ENCODE results near the gene TMEM120B.
"Not testable (repeated sequence)": the region's sequence is repeated elsewhere in the genome, so short reads cannot be mapped to it uniquely, and the experiment has no call there.

TMEM120B gene

DNA sequence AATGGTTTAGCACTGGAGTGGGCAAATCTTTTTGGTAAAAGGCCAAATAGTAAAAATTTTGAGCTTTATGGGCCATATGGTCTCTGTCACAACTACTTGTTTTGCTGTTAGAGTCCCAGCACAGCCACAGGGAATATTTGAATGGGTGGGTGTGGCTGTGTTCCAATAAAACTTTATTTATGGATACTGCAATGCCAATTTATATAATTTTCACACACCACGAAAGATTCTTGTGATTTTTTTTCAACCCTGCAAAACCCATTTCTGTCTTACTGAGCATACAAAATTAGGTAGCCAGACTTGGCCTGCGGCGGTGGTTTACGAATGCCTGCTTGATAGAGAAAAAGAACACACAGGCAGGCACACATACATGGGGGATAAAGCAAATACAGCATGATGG lies 28.3 kb downstream of the TMEM120B start:
- H3K4me3 Mint-ChIP-seq = no peak overlapping the region
- H3K4me1 Mint-ChIP-seq = peaks cover 2% of the 10 kb centered on the region
- DNase-seq (ENCODE audit: low spot score in 2 of 2) (no peak), ATAC-seq (ENCODE audit: low read depth) (no peak)
- H3K9me3 Mint-ChIP-seq = no peaks in the 10 kb centered on the region
- no peaks in the 10 kb centered on the region for H3K27me3 Mint-ChIP-seq
- peaks cover 4% of the 10 kb centered on the region for H3K36me3 Mint-ChIP-seq
- H3K27ac Mint-ChIP-seq = no peak overlapping the region

DNA sequence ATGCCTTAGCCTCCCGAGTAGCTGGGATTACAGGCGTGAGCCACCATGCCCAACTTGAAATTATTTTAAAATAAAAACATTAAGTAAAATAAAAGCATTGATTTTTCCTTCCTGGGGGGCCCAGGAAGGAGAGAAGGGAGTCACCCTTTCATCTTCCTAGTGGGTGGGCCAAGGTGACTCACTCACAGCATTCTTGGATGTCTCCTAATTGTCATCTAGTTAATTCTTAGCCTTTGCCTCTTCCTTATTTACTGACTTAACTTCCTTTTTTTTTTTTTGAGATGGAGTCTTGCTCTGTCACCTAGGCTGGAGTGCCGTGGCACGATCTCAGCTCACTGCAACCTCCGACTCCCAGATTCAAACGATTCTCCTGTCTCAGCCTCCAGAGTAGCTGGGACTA lies 29.2 kb downstream of the TMEM120B start:
- Mint-ChIP-seq H3K27me3 (no peaks in the 10 kb centered on the region), H3K27ac (no peak overlapping the region), H3K9me3 (no peaks in the 10 kb centered on the region), H3K4me3 (no peak overlapping the region), H3K4me1 (peaks cover 2% of the 10 kb centered on the region), H3K36me3 (peaks cover 4% of the 10 kb centered on the region)
- ATAC-seq (ENCODE audit: low read depth) = no peak
- no peak for DNase-seq (ENCODE audit: low spot score in 2 of 2)

DNA sequence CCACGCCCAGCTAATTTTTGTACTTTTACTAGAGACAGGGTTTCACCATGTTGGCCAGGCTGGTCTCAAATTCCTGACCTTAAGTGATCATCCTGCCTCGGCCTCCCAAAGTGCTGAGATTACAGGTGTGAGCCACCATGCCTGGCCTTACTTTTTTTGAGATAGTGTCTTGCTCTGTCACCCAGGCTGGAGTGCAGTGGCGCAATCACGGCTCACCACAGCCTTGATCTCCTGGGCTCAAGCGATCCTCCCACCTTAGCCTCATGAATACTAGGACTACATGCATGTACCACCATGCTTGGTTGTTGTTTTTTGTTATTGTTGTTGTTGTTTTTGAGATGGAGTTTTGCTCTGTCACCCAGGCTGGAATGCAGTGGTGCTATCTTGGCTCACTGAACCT lies 33.0 kb downstream of the TMEM120B start:
- not testable (repeated sequence) for H3K4me1 Mint-ChIP-seq; H3K9me3 Mint-ChIP-seq; H3K4me3 Mint-ChIP-seq; H3K27ac Mint-ChIP-seq; H3K27me3 Mint-ChIP-seq; H3K36me3 Mint-ChIP-seq; ATAC-seq (ENCODE audit: low read depth); DNase-seq (ENCODE audit: low spot score in 2 of 2)

DNA sequence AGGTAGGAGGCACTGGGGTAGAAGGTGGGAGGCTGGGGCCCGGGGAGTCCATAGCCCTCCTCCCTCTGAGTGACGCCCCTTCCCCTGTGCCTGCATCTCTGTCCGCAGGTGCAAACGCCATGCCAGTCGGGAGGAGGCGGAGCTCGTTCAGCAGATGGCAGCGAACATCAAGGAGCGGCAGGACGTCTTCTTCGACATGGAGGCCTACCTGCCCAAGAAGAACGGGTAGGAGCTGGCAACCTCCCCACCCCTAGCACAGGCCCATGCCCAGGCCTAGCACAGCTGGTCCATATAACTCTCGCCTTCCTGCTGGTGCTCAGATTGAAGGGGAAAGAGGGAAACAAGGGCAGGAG lies 35.6 kb downstream of the TMEM120B start:
- ATAC-seq (ENCODE audit: low read depth) (no peak), DNase-seq (ENCODE audit: low spot score in 2 of 2) (no peak)
- Mint-ChIP-seq H3K4me3 (no peak overlapping the region), H3K9me3 (no peaks in the 10 kb centered on the region), H3K27me3 (no peaks in the 10 kb centered on the region), H3K27ac (no peak overlapping the region), H3K4me1 (peaks cover 2% of the 10 kb centered on the region), H3K36me3 (peaks cover 3% of the 10 kb centered on the region)

DNA sequence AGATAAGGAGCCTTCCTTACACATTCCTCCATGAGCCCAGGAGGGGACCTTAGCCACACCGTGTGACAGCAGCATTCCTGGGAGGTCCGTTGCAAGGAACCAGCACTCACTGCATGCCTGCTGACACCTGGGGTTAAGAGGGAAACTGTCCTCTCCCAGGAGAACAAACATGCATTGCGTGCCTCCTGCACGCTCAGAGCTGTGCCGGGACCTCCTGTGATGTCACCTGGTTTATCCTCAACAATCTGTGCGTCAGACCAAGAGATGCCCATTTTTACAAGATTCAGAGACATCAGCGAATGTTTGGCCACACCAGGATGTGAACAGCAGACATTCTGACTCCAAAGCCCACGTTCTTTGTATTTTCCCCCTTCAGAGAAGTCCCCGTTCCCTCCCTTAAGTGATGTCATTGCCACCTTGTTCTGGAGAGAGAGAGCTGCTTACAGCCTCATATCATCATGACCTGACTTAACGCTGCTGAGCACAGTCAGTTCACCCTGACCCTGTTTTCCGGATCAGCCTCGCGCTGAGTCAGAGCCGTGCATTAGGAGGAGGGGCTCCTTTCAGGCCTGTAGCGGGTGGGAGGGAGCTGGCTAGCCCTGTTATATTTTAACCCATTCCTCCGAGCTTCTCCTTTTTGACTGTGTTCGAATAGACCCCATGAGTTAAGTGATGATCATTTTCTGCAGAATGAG lies 36.2 kb downstream of the TMEM120B start:
- Mint-ChIP-seq H3K36me3 (peaks cover 3% of the 10 kb centered on the region), H3K4me3 (no peak overlapping the region), H3K27me3 (no peaks in the 10 kb centered on the region), H3K27ac (peak overlapping the region; percentile 12), H3K4me1 (peaks cover 2% of the 10 kb centered on the region), H3K9me3 (no peaks in the 10 kb centered on the region)
- DNase-seq (ENCODE audit: low spot score in 2 of 2) (no peak), ATAC-seq (ENCODE audit: low read depth) (peak; percentile 45)

DNA sequence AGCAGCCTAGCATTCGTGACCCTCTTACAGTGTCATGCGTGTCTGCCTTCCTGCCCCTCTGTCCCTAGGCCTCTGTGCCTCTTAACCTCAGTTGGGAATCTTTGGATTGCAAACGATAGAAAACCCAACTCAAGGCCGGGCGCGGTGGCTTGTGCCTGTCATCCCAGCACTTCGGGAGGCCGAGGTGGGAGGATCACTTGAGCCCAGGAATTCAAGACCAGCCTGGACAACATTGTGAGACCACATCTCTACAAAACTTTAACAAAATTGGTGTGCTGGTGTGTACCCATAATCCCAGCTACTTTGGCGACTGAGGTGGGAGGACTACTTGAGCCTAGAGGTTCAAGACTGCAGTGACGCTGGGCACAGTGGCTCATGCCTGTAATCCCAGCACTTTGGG lies 36.7 kb downstream of the TMEM120B start:
- H3K27ac Mint-ChIP-seq = peak overlapping the region; percentile 12
- H3K36me3 Mint-ChIP-seq = peaks cover 3% of the 10 kb centered on the region
- no peaks in the 10 kb centered on the region for H3K27me3 Mint-ChIP-seq
- DNase-seq (ENCODE audit: low spot score in 2 of 2) (no peak), ATAC-seq (ENCODE audit: low read depth) (no peak)
- H3K9me3 Mint-ChIP-seq = no peaks in the 10 kb centered on the region
- peaks cover 2% of the 10 kb centered on the region for H3K4me1 Mint-ChIP-seq
- no peak overlapping the region for H3K4me3 Mint-ChIP-seq

DNA sequence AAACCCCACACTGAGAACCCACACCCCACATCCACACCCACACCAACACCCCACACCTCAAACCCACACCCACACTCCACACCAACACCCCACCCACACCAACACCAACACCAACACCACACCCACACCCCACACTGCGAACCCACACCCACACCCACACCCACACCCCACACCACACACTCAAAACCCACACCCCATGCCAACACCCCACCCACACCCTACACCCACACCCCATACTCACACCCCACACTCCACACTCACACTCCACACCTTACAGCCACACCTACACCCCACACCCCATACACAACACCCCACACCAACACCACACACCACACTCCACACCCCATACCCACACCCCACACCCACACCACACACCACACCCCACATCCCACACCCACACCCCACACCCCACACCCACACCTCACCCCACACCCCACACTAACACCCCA lies 38.0 kb downstream of the TMEM120B start:
- no peak for ATAC-seq (ENCODE audit: low read depth)
- Mint-ChIP-seq H3K9me3 (no peaks in the 10 kb centered on the region), H3K36me3 (peaks cover 3% of the 10 kb centered on the region), H3K27me3 (no peaks in the 10 kb centered on the region), H3K4me3 (no peak overlapping the region), H3K27ac (no peak overlapping the region), H3K4me1 (peaks cover 2% of the 10 kb centered on the region)
- no peak for DNase-seq (ENCODE audit: low spot score in 2 of 2)

DNA sequence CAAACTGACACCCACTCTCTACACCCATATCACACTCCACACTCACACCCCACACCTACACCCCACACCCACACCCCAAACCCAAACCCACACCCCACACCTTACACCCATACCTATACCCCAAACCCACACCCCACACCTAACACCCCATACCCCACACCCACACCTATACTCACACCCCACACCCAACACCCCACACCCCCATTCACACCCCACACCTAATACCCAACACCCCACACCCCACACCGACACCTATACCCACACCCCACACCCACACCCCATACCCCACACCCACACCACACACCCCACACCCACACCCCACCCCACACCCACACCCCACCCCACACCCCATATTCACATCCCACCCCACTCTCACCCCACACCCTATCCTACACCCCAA lies 38.5 kb downstream of the TMEM120B start:
- no peak for DNase-seq (ENCODE audit: low spot score in 2 of 2)
- H3K9me3 Mint-ChIP-seq = no peaks in the 10 kb centered on the region
- H3K4me3 Mint-ChIP-seq = no peak overlapping the region
- no peaks in the 10 kb centered on the region for H3K27me3 Mint-ChIP-seq
- peaks cover 3% of the 10 kb centered on the region for H3K36me3 Mint-ChIP-seq
- H3K4me1 Mint-ChIP-seq = peaks cover 2% of the 10 kb centered on the region
- H3K27ac Mint-ChIP-seq = no peak overlapping the region
- ATAC-seq (ENCODE audit: low read depth) = no peak

DNA sequence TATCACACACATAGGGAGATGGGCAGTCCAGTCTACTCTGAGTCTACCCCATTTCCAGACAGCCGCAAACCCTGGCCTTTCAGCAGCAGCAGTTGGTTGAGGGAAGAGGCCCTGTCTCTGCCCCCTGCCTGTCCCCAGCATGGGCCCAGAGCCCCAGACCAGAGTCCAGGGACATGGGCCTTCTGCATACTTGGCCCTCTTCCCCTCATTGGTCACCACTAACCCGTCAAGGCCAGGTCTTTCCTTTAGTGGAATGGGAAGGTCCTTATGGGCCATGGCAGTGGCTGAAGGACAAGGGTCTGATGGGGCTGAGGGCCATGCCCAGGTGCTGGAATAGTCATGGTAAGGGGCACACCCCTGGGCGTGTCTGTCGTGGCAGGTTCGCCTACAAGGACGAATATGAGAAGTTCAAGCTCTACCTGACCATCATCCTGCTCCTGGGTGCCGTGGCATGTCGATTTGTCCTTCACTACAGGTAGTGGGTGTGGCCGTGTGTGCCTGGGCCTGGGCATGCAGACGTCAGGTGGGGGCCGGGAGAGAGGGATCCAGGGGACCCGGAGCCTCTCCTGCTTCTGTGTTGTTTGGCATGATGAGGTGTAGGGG lies 39.3 kb downstream of the TMEM120B start:
- DNase-seq (ENCODE audit: low spot score in 2 of 2) (no peak), ATAC-seq (ENCODE audit: low read depth) (no peak)
- Mint-ChIP-seq H3K4me3 (no peak overlapping the region), H3K27ac (peak overlapping the region; percentile 31), H3K9me3 (no peaks in the 10 kb centered on the region), H3K36me3 (peaks cover 3% of the 10 kb centered on the region), H3K4me1 (peaks cover 2% of the 10 kb centered on the region), H3K27me3 (no peaks in the 10 kb centered on the region)

DNA sequence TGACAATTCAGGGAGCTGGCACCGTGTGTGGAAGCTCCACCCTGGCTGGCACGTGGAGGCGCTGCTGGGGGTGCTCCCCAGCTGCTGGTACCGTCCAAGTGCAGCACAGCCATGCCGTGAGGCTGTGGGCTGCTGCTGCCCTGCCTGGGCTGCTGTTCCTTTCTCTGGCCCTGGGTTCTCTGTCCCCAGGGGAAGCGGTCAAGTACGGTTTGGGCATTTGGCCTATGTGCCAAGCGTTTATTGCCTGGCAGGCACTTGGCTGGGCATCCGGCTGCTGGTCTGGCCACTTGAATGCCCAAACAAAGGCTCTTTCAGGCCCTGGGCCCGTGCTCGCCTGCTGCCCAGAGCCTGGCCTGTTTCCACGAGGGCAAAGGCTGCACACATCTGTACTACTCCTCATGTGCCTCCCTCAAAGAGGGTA lies 41.3 kb downstream of the TMEM120B start:
- no peak for ATAC-seq (ENCODE audit: low read depth)
- peaks cover under 1% of the 10 kb centered on the region for H3K4me1 Mint-ChIP-seq
- peaks cover 2% of the 10 kb centered on the region for H3K36me3 Mint-ChIP-seq
- DNase-seq (ENCODE audit: low spot score in 2 of 2) = no peak
- no peak overlapping the region for H3K27ac Mint-ChIP-seq
- H3K27me3 Mint-ChIP-seq = no peaks in the 10 kb centered on the region
- H3K9me3 Mint-ChIP-seq = no peaks in the 10 kb centered on the region
- H3K4me3 Mint-ChIP-seq = no peak overlapping the region

DNA sequence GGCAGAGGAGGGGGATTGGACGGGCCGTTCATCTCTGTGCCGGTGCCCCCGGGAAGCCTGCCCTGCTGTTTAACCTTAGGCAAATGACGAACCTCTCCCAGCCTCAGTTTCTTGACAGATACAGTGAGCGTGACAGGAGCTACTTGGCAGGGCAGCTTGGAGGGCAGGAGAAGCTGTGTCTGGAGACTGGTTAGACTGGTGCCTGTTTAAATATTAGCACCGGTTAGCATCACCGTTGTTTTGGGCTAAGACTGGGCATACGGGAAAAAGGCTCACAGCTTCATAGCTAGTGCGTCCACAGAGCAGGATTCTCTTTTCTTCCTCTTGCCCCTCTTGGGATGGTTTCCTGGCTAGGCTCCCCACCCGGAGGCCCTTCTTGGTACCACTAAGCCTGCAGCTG lies 42.3 kb downstream of the TMEM120B start:
- no peaks in the 10 kb centered on the region for H3K27me3 Mint-ChIP-seq

DNA sequence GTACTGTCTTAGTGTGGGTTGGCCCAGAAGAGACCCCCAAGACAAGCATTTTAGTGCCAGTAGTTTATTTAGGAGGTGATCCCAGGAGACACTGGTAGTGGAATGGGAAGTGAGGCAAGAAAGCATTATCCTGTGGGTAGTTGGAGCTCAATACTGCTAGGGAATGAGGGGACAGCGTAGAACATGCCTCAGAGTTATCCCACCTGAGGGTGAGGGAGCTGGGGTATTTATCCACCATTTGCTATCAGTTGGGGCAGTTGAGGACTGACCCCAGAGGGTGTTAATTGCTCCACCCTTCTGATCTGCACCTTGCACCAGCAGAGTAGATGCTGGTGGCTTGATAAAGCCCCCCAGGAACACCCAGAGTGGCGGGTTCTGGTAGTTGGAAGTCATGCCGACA lies 43.0 kb downstream of the TMEM120B start:
- Mint-ChIP-seq H3K27ac (no peak overlapping the region), H3K9me3 (no peaks in the 10 kb centered on the region), H3K27me3 (no peaks in the 10 kb centered on the region), H3K4me1 (no peaks in the 10 kb centered on the region), H3K36me3 (peaks cover 2% of the 10 kb centered on the region), H3K4me3 (no peak overlapping the region)
- ATAC-seq (ENCODE audit: low read depth) (no peak), DNase-seq (ENCODE audit: low spot score in 2 of 2) (no peak)

More for the DNA sequence above, 42.3 kb downstream of the TMEM120B start:
- H3K4me1 Mint-ChIP-seq = no peaks in the 10 kb centered on the region
- no peaks in the 10 kb centered on the region for H3K9me3 Mint-ChIP-seq
- no peak overlapping the region for H3K27ac Mint-ChIP-seq
- H3K36me3 Mint-ChIP-seq = peaks cover 2% of the 10 kb centered on the region
- ATAC-seq (ENCODE audit: low read depth) (no peak), DNase-seq (ENCODE audit: low spot score in 2 of 2) (no peak)
- no peak overlapping the region for H3K4me3 Mint-ChIP-seq

DNA sequence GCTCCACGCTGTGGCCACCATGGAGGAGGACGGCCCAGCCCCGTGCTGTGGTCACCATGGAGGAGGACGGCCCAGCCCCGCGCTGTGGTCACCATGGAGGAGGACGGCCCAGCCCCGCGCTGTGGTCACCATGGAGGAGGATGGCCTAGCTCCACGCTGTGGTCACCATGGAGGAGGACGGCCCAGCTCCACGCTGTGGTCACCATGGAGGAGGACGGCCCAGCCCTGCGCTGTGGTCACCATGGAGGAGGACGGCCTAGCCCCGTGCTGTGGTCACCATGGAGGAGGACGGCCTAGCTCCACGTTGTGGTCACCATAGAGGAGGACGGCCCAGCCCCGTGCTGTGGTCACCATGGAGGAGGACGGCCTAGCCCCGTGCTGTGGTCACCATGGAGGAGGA lies 46.0 kb downstream of the TMEM120B start:
- H3K27me3 Mint-ChIP-seq; H3K9me3 Mint-ChIP-seq; H3K4me1 Mint-ChIP-seq; H3K36me3 Mint-ChIP-seq; H3K27ac Mint-ChIP-seq; ATAC-seq (ENCODE audit: low read depth); H3K4me3 Mint-ChIP-seq; DNase-seq (ENCODE audit: low spot score in 2 of 2): not testable (repeated sequence)

DNA sequence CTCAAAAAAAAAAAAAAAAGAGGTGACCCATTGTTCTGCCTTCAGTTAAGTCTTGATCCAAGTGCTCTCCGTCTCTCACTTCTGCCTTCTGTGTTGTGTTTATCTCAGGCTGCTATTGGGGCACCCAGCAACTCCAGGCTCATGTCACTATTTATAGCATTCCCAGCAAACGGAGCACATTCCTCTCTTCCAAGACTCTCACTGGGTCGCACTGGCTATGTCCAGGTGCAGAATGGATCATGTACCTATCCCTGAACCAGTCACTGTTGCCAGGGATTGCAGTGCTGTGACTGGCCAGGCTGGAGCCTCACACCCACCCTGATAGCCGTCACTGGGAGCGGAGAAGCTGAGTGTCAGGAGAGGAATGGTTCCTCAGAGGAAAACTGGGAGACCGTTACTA lies 49.7 kb downstream of the TMEM120B start:
- no peak overlapping the region for H3K27ac Mint-ChIP-seq
- H3K27me3 Mint-ChIP-seq = no peaks in the 10 kb centered on the region
- no peaks in the 10 kb centered on the region for H3K9me3 Mint-ChIP-seq
- DNase-seq (ENCODE audit: low spot score in 2 of 2) = no peak
- H3K36me3 Mint-ChIP-seq = no peaks in the 10 kb centered on the region
- ATAC-seq (ENCODE audit: low read depth) = no peak
- no peaks in the 10 kb centered on the region for H3K4me1 Mint-ChIP-seq
- no peak overlapping the region for H3K4me3 Mint-ChIP-seq

DNA sequence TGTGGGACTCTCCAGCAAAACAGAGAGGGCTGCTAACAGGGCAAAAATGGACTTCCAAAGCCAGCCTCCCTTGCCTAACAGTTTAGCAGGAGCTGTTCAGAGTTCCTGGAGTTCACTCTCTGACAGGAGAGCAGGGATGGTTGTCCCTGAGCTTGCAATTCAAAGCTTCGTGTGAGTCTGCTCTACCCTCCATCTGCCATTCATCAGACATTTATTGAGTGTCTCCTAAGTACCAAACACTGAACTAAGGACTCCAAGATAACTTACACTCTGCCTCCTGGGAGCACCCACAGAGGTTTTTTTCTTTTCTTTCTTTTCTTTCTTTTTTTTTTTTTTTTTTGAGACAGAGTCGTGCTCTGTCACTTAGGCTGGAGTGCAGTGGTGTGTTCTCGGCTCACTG lies 52.3 kb downstream of the TMEM120B start:
- Mint-ChIP-seq H3K27me3 (no peaks in the 10 kb centered on the region), H3K36me3 (no peaks in the 10 kb centered on the region), H3K4me3 (no peak overlapping the region), H3K9me3 (no peaks in the 10 kb centered on the region), H3K4me1 (no peaks in the 10 kb centered on the region), H3K27ac (no peak overlapping the region)
- no peak for DNase-seq (ENCODE audit: low spot score in 2 of 2)
- no peak for ATAC-seq (ENCODE audit: low read depth)

Measured in memory B cell (primary cell).